Stimulated activated CD8-positive, alpha-beta memory T cell treated with anti-CD3 and anti-CD28 coated beads, Interleukin-7, amount 100 ng/mL, for 24 hours (primary cell): ENCODE data around the gene ADIRF.
"Not testable (repeated sequence)": the region's sequence is repeated elsewhere in the genome, so short reads cannot be mapped to it uniquely, and the experiment has no call there.

Experiments used
- DNase-seq: peaks from one replicate; pipeline ENCODE4 v3.0.0-alpha.2; 2020; ENCODE audit warnings: low read depth

Gene ADIRF

GRCh38 chr10:86960863-86961434 lies 7.3 kb upstream of the ADIRF start:
- DNase-seq, result no peak

GRCh38 chr10:86961481-86962091 lies 6.7 kb upstream of the ADIRF start:
- DNase-seq, result no peak

- DNase-seq, result no peak
Measured at GRCh38 chr10:86962136-86962980, 5.9 kb upstream of the ADIRF start.

GRCh38 chr10:86962981-86963310 lies 5.3 kb upstream of the ADIRF start:
- DNase-seq, result no peak

GRCh38 chr10:86963341-86963919 lies 4.9 kb upstream of the ADIRF start:
- no peak for DNase-seq

- no peak for DNase-seq
Measured at GRCh38 chr10:86964061-86964846, 4.0 kb upstream of the ADIRF start.

GRCh38 chr10:86964847-86965190 lies 3.5 kb upstream of the ADIRF start:
- DNase-seq, result no peak

- no peak for DNase-seq
Measured at GRCh38 chr10:86965986-86966654, 2.2 kb upstream of the ADIRF start.

- no peak for DNase-seq
Measured at GRCh38 chr10:86967481-86967941, 771 bp upstream of the ADIRF start.

GRCh38 chr10:86968994-86969355 lies 693 bp downstream of the ADIRF start:
- no peak for DNase-seq

- no peak for DNase-seq
Measured at GRCh38 chr10:86969421-86970041, 1.2 kb downstream of the ADIRF start.

- no peak for DNase-seq
Measured at GRCh38 chr10:86970162-86970981, 2.1 kb downstream of the ADIRF start.

- no peak for DNase-seq
Measured at GRCh38 chr10:86970982-86971231, 2.6 kb downstream of the ADIRF start.

- DNase-seq, result peak; percentile 72
Measured at GRCh38 chr10:86971232-86971991, 3.1 kb downstream of the ADIRF start.

- no peak for DNase-seq
Measured at GRCh38 chr10:86972613-86973380, 4.5 kb downstream of the ADIRF start.

- DNase-seq, result no peak
Measured at GRCh38 chr10:86974484-86974883, 6.2 kb downstream of the ADIRF start.

GRCh38 chr10:86976362-86977056 lies 8.2 kb downstream of the ADIRF start:
- no peak for DNase-seq

GRCh38 chr10:86978457-86978856 lies 10.2 kb downstream of the ADIRF start:
- DNase-seq, result not testable (repeated sequence)
